A549 treated with dexamethasone at 1 μM for 4 hours (cell line): ENCODE measurements around the gene EGFL7. TPM values are rescaled to one million over a fixed set of nuclear protein-coding genes. Genes with fewer than 3 reads are reported as not detected.

ENCODE experiments used
- total RNA-seq: library from RNA; stranded (reverse); fragments of 200-300 nt; extraction: Qiagen RNA extraction; gene quantifications from 5 replicates; pipeline ENCODE4 v1.2.3, GENCODE V29; 2022

EGFL7 gene
- 35.0 to 54.9 TPM (median 51.5 TPM) in 5 replicates for total RNA-seq

GRCh38 chr9:136662656-136663581 is at the start of gene EGFL7:
TSS of gene EGFL7 (plus strand) at chr9:136662916. CDS start at chr9:136668283, 5,367 bp downstream.

GRCh38 chr9:136686794-136687711 is 24.3 kb downstream of the EGFL7 start, which contains the start of gene AGPAT2:
TSS of gene AGPAT2 (minus strand) at chr9:136687457. CDS start at chr9:136687357, 100 bp downstream.

GRCh38 chr9:136711751-136712689 is 49.3 kb downstream of the EGFL7 start, which contains the start of gene DIPK1B:
TSS of gene DIPK1B (plus strand) at chr9:136712572. CDS start at chr9:136712666, 94 bp downstream.

Other genes starting within 250 kb of the EGFL7 start
- 11.2 to 21.3 TPM (median 18.1 TPM) in 5 replicates for gene INPP5E, start 223.1 kb upstream of the EGFL7 start, total RNA-seq
- 44.7 to 63.5 TPM (median 63.0 TPM) in 5 replicates for gene SEC16A, start 179.9 kb upstream of the EGFL7 start, total RNA-seq
- 6.5 to 13.7 TPM (median 13.2 TPM) in 5 replicates for gene NOTCH1, start 116.9 kb upstream of the EGFL7 start, total RNA-seq
- 63.7 to 100 TPM (median 98.4 TPM) in 5 replicates for gene AGPAT2, start 24.5 kb downstream of the EGFL7 start, total RNA-seq
- 6.2 to 8.5 TPM (median 7.3 TPM) in 5 replicates for gene DIPK1B, start 49.7 kb downstream of the EGFL7 start, total RNA-seq
- 0.04 TPM in 1 of 5 replicates, not detected in the others for gene LCN10, start 80.0 kb downstream of the EGFL7 start, total RNA-seq
- not detected in 5 replicates for gene LCN6, start 85.6 kb downstream of the EGFL7 start, total RNA-seq
- not detected in 5 replicates for gene LCN8, start 95.3 kb downstream of the EGFL7 start, total RNA-seq
- 0.09 TPM in 2 of 5 replicates, not detected in the others for gene LCN15, start 101.6 kb downstream of the EGFL7 start, total RNA-seq
- gene TMEM141, start 128.4 kb downstream of the EGFL7 start, total RNA-seq: 62.2 to 73.5 TPM (median 69.2 TPM) in 5 replicates
- gene CCDC183, start 133.4 kb downstream of the EGFL7 start, total RNA-seq: 0.11 to 0.43 TPM (median 0.27 TPM) in 5 replicates
- 58.8 to 88.7 TPM (median 79.5 TPM) in 5 replicates for gene RABL6, start 145.0 kb downstream of the EGFL7 start, total RNA-seq
- gene AJM1, start 179.6 kb downstream of the EGFL7 start, total RNA-seq: 3.2 to 4.8 TPM (median 4.3 TPM) in 5 replicates
- 263 to 301 TPM (median 279 TPM) in 5 replicates for gene PHPT1, start 186.5 kb downstream of the EGFL7 start, total RNA-seq
- gene MAMDC4, start 189.4 kb downstream of the EGFL7 start, total RNA-seq: 1.3 to 4.3 TPM (median 3.4 TPM) in 5 replicates
- 486 to 542 TPM (median 487 TPM) in 5 replicates for gene EDF1, start 203.4 kb downstream of the EGFL7 start, total RNA-seq
- 34.2 to 59.3 TPM (median 51.5 TPM) in 5 replicates for gene TRAF2, start 223.6 kb downstream of the EGFL7 start, total RNA-seq